PC-3 (cell line): ENCODE measurements around the gene ACOX1.

Source experiments
- CTCF ChIP-seq: fragments of 300-600 bp; sonication (generic); conservative IDR thresholded peaks from 2 replicates; pipeline ENCODE4 v1.5.1; 2017; ENCODE audit warnings: antibody characterized with exemption, low read depth, mild to moderate bottlenecking, low read length
- EZH2 ChIP-seq: fragments of 300-600 bp; sonication (generic); IDR thresholded peaks from one replicate; pipeline ENCODE4 v1.6.1; 2017; ENCODE audit warnings: antibody characterized with exemption, mild to moderate bottlenecking, low read length; ENCODE audit not compliant: unreplicated experiment
- EZH2phosphoT487 ChIP-seq: fragments of 300-600 bp; sonication (generic); IDR thresholded peaks from 2 replicates; pipeline ENCODE4 v1.6.1; 2018; ENCODE audit warnings: mild to moderate bottlenecking, antibody characterized with exemption, low read length, borderline replicate concordance

GRCh38 chr17:75910699-75911098 lies 68.3 kb downstream of the ACOX1 start:
- no peak for TF ChIP-seq CTCF
- TF ChIP-seq EZH2 = no peak
- TF ChIP-seq EZH2phosphoT487 = no peak
